HEK293 (cell line): ENCODE results near the gene COX18.

Experiments used
- CTCF ChIA-PET: fragments of 350-600 bp; formaldehyde crosslinking; extraction: SDS; loops from one replicate; lab custom pipeline; 2021; ENCODE audit warnings: antibody characterized with exemption; lab: Yijun Ruan, JAX
- POLR2A ChIA-PET: fragments of 300-600 bp; formaldehyde crosslinking; extraction: SDS; loops from one replicate; lab custom pipeline; 2020; ENCODE audit warnings: antibody characterized with exemption, inconsistent platforms; lab: Yijun Ruan, JAX
- H3K27ac ChIP-seq: fragments of 200-500 bp; sonication (Bioruptor generic); 2 replicates; pipeline ENCODE4 v1.5.1; 2014; ENCODE audit warnings: low read depth, low read length, control low read depth, inconsistent platforms; ENCODE audit errors: extremely low read depth
- H3K36me3 ChIP-seq, 2 experiments: fragments of 200-500 bp in 1 of 2; sonication (Bioruptor generic) in 1 of 2; 1 replicate in 1 of 2; 2 replicates in 1 of 2; pipeline ENCODE4 v1.5.1; 2014 to 2017; ENCODE audit warnings: inconsistent platforms in 2 of 2, low read length in 2 of 2; ENCODE audit not compliant: control insufficient read depth in 2 of 2, insufficient read depth in 1 of 2
- H3K4me1 ChIP-seq: fragments of 200-500 bp; sonication (Bioruptor generic); 2 replicates; pipeline ENCODE4 v1.5.1; 2014; ENCODE audit warnings: mild to moderate bottlenecking, low read length, inconsistent platforms; ENCODE audit not compliant: control insufficient read depth, insufficient read depth
- H3K4me3 ChIP-seq: 2 replicates; pipeline ENCODE4 v1.5.1; 2011; ENCODE audit warnings: low read depth, mild to moderate bottlenecking, control low read depth, low read length, moderate library complexity
- H3K9me3 ChIP-seq: fragments of 200-500 bp; sonication (Bioruptor generic); 2 replicates; pipeline ENCODE4 v1.5.1; 2014; ENCODE audit warnings: low read depth, low read length, inconsistent platforms; ENCODE audit not compliant: control insufficient read depth, insufficient read depth
- OSR2 ChIP-seq: fragments of 450-650 bp; formaldehyde crosslinking; IDR thresholded peaks from 2 replicates; pipeline ENCODE4 v1.5.1; 2016; ENCODE audit warnings: missing biosample characterization, missing genetic modification characterization
- SETDB1 ChIP-seq: IDR thresholded peaks from one replicate; pipeline ENCODE4 v1.6.1; 2017; ENCODE audit warnings: mild to moderate bottlenecking, low read length, moderate library complexity, mixed read lengths; ENCODE audit not compliant: insufficient read length
- ZBTB8A ChIP-seq: fragments of 450-650 bp; formaldehyde crosslinking; IDR thresholded peaks from 2 replicates; pipeline ENCODE4 v1.5.1; 2016; ENCODE audit warnings: missing biosample characterization, missing genetic modification characterization
- ZNF132 ChIP-seq: fragments of 450-650 bp; formaldehyde crosslinking; IDR thresholded peaks from 2 replicates; pipeline ENCODE4 v1.5.1; 2017; ENCODE audit warnings: missing biosample characterization, missing genetic modification characterization, borderline replicate concordance
- ZNF37A ChIP-seq: fragments of 450-650 bp; IDR thresholded peaks from 2 replicates; pipeline ENCODE4 v1.5.1; 2018; ENCODE audit warnings: missing biosample characterization, missing genetic modification characterization
- ZNF394 ChIP-seq: fragments of 450-650 bp; formaldehyde crosslinking; IDR thresholded peaks from 2 replicates; pipeline ENCODE4 v1.5.1; 2016; ENCODE audit warnings: missing biosample characterization, missing genetic modification characterization, mild to moderate bottlenecking, moderate library complexity, borderline replicate concordance
- ZNF585B ChIP-seq: fragments of 450-650 bp; formaldehyde crosslinking; IDR thresholded peaks from 2 replicates; pipeline ENCODE4 v1.5.1; 2016; ENCODE audit warnings: missing biosample characterization, missing genetic modification characterization
- ZNF610 ChIP-seq: fragments of 450-650 bp; formaldehyde crosslinking; IDR thresholded peaks from 2 replicates; pipeline ENCODE4 v1.5.1; 2016; ENCODE audit warnings: missing biosample characterization, missing genetic modification characterization, borderline replicate concordance
- ZNF624 ChIP-seq: fragments of 450-650 bp; formaldehyde crosslinking; IDR thresholded peaks from 2 replicates; pipeline ENCODE4 v1.5.1; 2017; ENCODE audit warnings: missing biosample characterization, missing genetic modification characterization
- ZNF626 ChIP-seq: fragments of 450-650 bp; sonication (Bioruptor Pico); formaldehyde crosslinking; IDR thresholded peaks from 2 replicates; pipeline ENCODE4 v1.5.1; 2018; ENCODE audit warnings: missing biosample characterization, missing genetic modification characterization, inconsistent platforms
- ZNF654 ChIP-seq: fragments of 450-650 bp; formaldehyde crosslinking; IDR thresholded peaks from 2 replicates; pipeline ENCODE4 v1.5.1; 2016; ENCODE audit warnings: low read depth, missing biosample characterization, missing genetic modification characterization
- ZNF670 ChIP-seq: fragments of 450-650 bp; formaldehyde crosslinking; IDR thresholded peaks from 2 replicates; pipeline ENCODE4 v1.5.1; 2016; ENCODE audit warnings: missing biosample characterization, missing genetic modification characterization, low read depth
- ZNF747 ChIP-seq: fragments of 450-650 bp; formaldehyde crosslinking; IDR thresholded peaks from 2 replicates; pipeline ENCODE4 v1.5.1; 2016; ENCODE audit warnings: missing biosample characterization, missing genetic modification characterization
- TF ChIP-seq, protein P1 (sequence below): fragments of 450-650 bp; formaldehyde crosslinking; IDR thresholded peaks from 2 replicates; pipeline ENCODE4 v1.5.1; 2016; ENCODE audit warnings: missing biosample characterization, missing genetic modification characterization

COX18 gene

DNA sequence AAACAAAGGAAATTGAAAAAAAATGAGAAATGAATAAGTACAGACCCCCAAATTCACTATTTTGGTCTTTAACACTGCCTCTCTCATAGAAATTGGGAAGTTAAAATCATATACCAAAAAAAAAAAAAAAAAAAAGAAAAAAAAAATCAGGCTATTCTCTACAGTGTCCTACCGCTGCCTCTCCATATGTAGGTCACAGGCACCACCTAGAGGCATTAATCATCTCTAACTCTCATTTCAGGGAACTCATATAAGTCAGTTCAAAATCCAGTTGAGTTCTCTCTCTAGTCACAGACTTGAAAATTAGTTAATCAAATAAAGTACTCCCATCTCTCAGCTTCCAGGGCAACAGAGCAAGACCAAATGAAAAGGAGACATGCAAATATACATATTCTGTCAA lies 47.9 kb downstream of the COX18 start:
- Histone ChIP-seq H3K4me1 (no peaks in the 10 kb centered on the region), H3K9me3 (no peaks in the 10 kb centered on the region), H3K27ac (no peak overlapping the region), H3K4me3 (no peak overlapping the region), H3K36me3 (no peaks in the 10 kb centered on the region)
- ChIA-PET POLR2A (no interaction called here), CTCF (interaction anchor here (0.6 to 1.2 kb wide), 8 partner anchors 12 to 1162 kb away, joined by 3 to 6 read pairs (median 3); no protein-coding TSS in a partner anchor)
- no peak for TF ChIP-seq ZNF747 (tag by site-specific recombination)
- no peak for TF ChIP-seq ZNF37A (tag by site-specific recombination)
- TF ChIP-seq ZBTB8A (tag by site-specific recombination): no peak
- peak; percentile 72 for TF ChIP-seq ZNF654 (tag by site-specific recombination)
- TF ChIP-seq ZNF624: no peak

DNA sequence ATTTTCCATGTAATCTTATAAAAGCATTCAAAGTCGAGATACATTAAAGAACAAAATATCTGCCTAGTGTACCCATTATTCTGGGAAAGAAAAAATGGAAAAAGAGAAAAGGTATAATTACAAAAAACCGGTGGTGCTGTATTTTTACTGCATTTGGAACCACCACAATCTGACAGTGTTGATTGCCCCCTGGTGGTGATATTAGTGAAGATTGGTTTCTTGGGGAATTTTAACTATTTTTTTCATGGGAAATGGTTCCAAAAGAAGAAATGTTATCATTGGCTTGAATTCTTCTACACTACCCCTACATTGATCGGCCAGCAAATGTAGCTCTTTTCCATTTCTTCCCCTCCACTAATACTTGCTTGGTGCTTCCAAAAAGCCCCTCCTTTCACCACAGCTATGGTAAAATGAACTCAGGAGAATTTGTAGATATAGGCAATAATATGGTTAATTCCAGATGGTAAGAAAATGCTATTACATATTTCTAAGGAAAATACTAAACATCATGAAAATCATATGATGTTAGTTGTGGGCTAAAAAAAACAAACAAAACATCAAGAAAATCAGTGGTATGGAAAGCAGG lies 50.0 kb downstream of the COX18 start:
- CTCF ChIA-PET: interaction anchor here (0.5 to 1.6 kb wide), 2 partner anchors 515 to 521 kb away, joined by 3 read pairs; no protein-coding TSS in a partner anchor
- POLR2A ChIA-PET: no interaction called here
- no peak overlapping the region for H3K27ac ChIP-seq
- no peaks in the 10 kb centered on the region for H3K36me3 ChIP-seq
- no peaks in the 10 kb centered on the region for H3K4me1 ChIP-seq
- no peaks in the 10 kb centered on the region for H3K9me3 ChIP-seq
- peak; percentile 54 for TF ChIP-seq ZNF654 (tag by site-specific recombination)
- no peak for TF ChIP-seq ZNF610 (tag by site-specific recombination)
- H3K4me3 ChIP-seq: no peak overlapping the region

DNA sequence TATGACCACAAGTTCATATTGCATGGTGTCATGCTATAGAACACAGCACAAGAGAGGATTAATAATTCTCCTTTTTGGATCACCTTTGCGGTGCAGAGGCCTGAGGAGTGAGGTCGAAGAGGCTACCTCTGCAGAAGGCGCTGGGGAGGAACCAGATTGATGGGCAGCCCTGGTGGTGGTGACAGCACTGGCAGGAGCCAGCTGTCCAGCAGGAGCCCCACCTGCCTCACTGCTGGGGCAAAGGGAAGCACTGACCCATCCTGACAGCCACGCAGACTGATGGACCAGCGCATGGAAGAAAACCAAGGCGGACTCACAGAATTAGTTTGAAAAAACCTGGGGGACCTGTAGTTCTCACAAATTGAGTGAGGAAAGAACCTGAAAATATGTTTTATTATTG lies 50.9 kb downstream of the COX18 start:
- H3K36me3 ChIP-seq: no peaks in the 10 kb centered on the region
- no peak overlapping the region for H3K27ac ChIP-seq
- POLR2A ChIA-PET: no interaction called here
- TF ChIP-seq ZNF626 (tag by site-specific recombination): no peak
- TF ChIP-seq ZNF585B: no peak
- TF ChIP-seq ZBTB8A (tag by site-specific recombination): no peak
- TF ChIP-seq SETDB1: no peak
- TF ChIP-seq, protein P1, sequence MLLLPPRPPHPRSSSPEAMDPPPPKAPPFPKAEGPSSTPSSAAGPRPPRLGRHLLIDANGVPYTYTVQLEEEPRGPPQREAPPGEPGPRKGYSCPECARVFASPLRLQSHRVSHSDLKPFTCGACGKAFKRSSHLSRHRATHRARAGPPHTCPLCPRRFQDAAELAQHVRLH: no peak
- TF ChIP-seq, all 188 proteins: peak for 0
- Histone ChIP-seq H3K4me1 (no peaks in the 10 kb centered on the region), H3K9me3 (no peaks in the 10 kb centered on the region), H3K4me3 (no peak overlapping the region)
- CTCF ChIA-PET: interaction anchor here (1.6 kb wide), 1 partner anchor 514 kb away, joined by 3 read pairs; no protein-coding TSS in a partner anchor

DNA sequence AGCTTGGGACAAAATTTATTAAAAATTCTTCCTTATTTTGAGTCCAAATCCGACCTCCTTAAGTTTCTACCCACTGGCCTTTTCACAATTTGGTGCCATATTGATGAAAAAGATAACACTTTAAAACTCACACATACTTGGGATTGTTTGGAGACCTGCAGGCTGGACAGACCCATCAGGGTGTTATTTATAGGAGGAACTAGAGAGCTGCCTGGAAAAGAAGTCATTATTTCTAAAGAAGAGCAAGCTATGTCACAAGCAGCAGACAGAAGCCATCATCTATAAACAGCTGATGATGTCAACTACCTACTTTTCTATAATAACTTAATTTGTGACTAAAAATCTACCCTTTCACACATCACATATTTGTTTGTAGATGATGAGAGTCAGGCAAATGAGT lies 56.2 kb downstream of the COX18 start:
- no peak for TF ChIP-seq ZNF670 (tag by site-specific recombination)
- TF ChIP-seq ZNF394 (tag by site-specific recombination): no peak
- Histone ChIP-seq H3K4me1 (no peaks in the 10 kb centered on the region), H3K36me3 (no peaks in the 10 kb centered on the region), H3K27ac (no peak overlapping the region), H3K9me3 (no peaks in the 10 kb centered on the region), H3K4me3 (no peak overlapping the region)
- ChIA-PET POLR2A (no interaction called here), CTCF (no interaction called here)

DNA sequence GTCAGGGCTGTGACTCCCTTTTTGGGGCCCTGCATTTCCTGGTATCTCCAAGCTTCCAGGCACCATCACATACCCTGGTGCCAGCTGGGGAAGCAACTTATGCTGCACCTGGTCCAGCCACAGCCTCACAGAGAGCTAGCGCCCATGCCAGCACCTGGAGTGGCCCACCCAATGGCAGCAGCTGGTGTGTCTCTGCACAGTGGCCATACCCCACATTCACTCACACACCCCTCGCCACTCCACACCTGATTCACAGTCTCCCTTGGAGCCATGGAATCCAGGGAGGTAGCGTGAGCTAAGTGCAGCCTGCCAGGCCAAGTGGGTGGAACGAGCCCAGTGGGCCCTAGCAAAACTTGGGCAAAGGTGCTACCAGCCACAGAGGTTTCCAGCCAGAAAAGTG lies 56.8 kb downstream of the COX18 start:
- POLR2A ChIA-PET: no interaction called here
- Histone ChIP-seq H3K4me3 (no peak overlapping the region), H3K9me3 (no peaks in the 10 kb centered on the region), H3K4me1 (no peaks in the 10 kb centered on the region), H3K36me3 (no peaks in the 10 kb centered on the region), H3K27ac (no peak overlapping the region)
- no peak for TF ChIP-seq OSR2 (tag by site-specific recombination)
- no peak for TF ChIP-seq ZNF132 (tag by site-specific recombination)
- CTCF ChIA-PET: no interaction called here
